ENCODE measurements around the gene CEPT1.
A peak's percentile ranks its signal among the peaks of the same experiment; 100 is the strongest.
"Not testable (repeated sequence)": the region's sequence is repeated elsewhere in the genome, so short reads cannot be mapped to it uniquely, and the experiment has no call there.

Gene CEPT1

GRCh38 chr1:111208921-111209320 is 68.9 kb downstream of the CEPT1 start:
- DNase-seq, result no peak

- no peak for DNase-seq
These were observed 69.6 kb downstream of the CEPT1 start for GRCh38 chr1:111209622-111210021.

- DNase-seq, result no peak
These were observed 71.9 kb downstream of the CEPT1 start for GRCh38 chr1:111211921-111212320.

- DNase-seq, result no peak
These were observed 72.8 kb downstream of the CEPT1 start for GRCh38 chr1:111212634-111213335.

- no peak for DNase-seq
These were observed 73.4 kb downstream of the CEPT1 start for GRCh38 chr1:111213412-111213811.

GRCh38 chr1:111214074-111214801 is 74.2 kb downstream of the CEPT1 start:
- no peak for DNase-seq

GRCh38 chr1:111214884-111215283 is 74.9 kb downstream of the CEPT1 start:
- no peak for DNase-seq

- DNase-seq, result not testable (repeated sequence)
These were observed 75.3 kb downstream of the CEPT1 start for GRCh38 chr1:111215285-111215684.

GRCh38 chr1:111216751-111217150 is 76.7 kb downstream of the CEPT1 start:
- DNase-seq, result no peak

GRCh38 chr1:111217183-111217910 is 77.3 kb downstream of the CEPT1 start:
- no peak for DNase-seq

- DNase-seq, result no peak
These were observed 78.9 kb downstream of the CEPT1 start for GRCh38 chr1:111218701-111219556.

GRCh38 chr1:111219557-111220286 is 79.7 kb downstream of the CEPT1 start:
- DNase-seq, result peak in 15 of 58 donors; percentile 5 to 32 (median 11)

- no peak for DNase-seq
These were observed 80.4 kb downstream of the CEPT1 start for GRCh38 chr1:111220302-111220890.

- DNase-seq, result no peak
These were observed 81.2 kb downstream of the CEPT1 start for GRCh38 chr1:111221276-111221632.

GRCh38 chr1:111221633-111222291 is 81.7 kb downstream of the CEPT1 start:
- peak in 5 of 58 donors; percentile 4 to 18 (median 14) for DNase-seq

- peak in 47 of 58 donors; percentile 3 to 78 (median 44) for DNase-seq
These were observed 82.5 kb downstream of the CEPT1 start for GRCh38 chr1:111222308-111223125.

GRCh38 chr1:111223126-111223685 is 83.2 kb downstream of the CEPT1 start:
- DNase-seq, result no peak

GRCh38 chr1:111225091-111225490 is 85.1 kb downstream of the CEPT1 start:
- no peak for DNase-seq
